OCI-LY3 (cell line): ENCODE measurements around the gene LSR.

Source experiments
- H2AFZ ChIP-seq: fragments of 200-600, 300-600 bp; shearing (Covaris generic); 2 replicates; pipeline ENCODE4 v1.6.0; 2014; ENCODE audit warnings: antibody characterized with exemption, low read depth, low read length
- H3K27ac ChIP-seq: fragments of 200-600, 300-600 bp; sonication (generic); 2 replicates; pipeline ENCODE4 v1.5.1; 2014; ENCODE audit warnings: mild to moderate bottlenecking, low read length, moderate library complexity, mixed read lengths
- H3K27me3 ChIP-seq: fragments of 200-600, 300-600 bp; sonication (generic); 2 replicates; pipeline ENCODE4 v1.6.1; 2014; ENCODE audit warnings: low read depth, low read length, mixed read lengths
- H3K36me3 ChIP-seq: fragments of 200-600, 300-600 bp; sonication (generic); replicated peaks from 2 replicates; pipeline ENCODE3; 2014; ENCODE audit warnings: low read depth, low read length, mixed read lengths
- H3K4me1 ChIP-seq: fragments of 300-600, 200-600 bp; sonication (generic); 2 replicates; pipeline ENCODE4 v1.6.1; 2014; ENCODE audit warnings: low read length, mixed read lengths
- H3K4me2 ChIP-seq: fragments of 200-600, 300-600 bp; sonication (generic); 2 replicates; pipeline ENCODE4 v1.6.1; 2014; ENCODE audit warnings: low read length, mixed read lengths
- H3K4me3 ChIP-seq: fragments of 300-600, 200-600 bp; sonication (generic); 2 replicates; pipeline ENCODE4 v1.5.1; 2014; ENCODE audit warnings: antibody characterized with exemption, mild to moderate bottlenecking, low read length, moderate library complexity
- H3K79me2 ChIP-seq: fragments of 300-600, 200-600 bp; shearing (Covaris generic); 2 replicates; pipeline ENCODE4 v1.6.1; 2014; ENCODE audit warnings: mild to moderate bottlenecking, low read length, mixed read lengths
- H3K9ac ChIP-seq: fragments of 300-600, 200-600 bp; shearing (Covaris generic); 2 replicates; pipeline ENCODE4 v1.6.0; 2014; ENCODE audit warnings: mild to moderate bottlenecking, low read length, moderate library complexity
- H3K9me3 ChIP-seq: fragments of 200-600, 300-600 bp; shearing (Covaris generic); 2 replicates; pipeline ENCODE4 v1.6.1; 2014; ENCODE audit warnings: low read length, mixed read lengths; ENCODE audit not compliant: insufficient read depth
- H4K20me1 ChIP-seq: fragments of 200-600, 300-600 bp; sonication (generic); 2 replicates; pipeline ENCODE4 v1.6.1; 2016; ENCODE audit warnings: low read length, mixed read lengths; ENCODE audit not compliant: insufficient read depth
- EZH2phosphoT487 ChIP-seq: fragments of 200-600 bp; shearing (Covaris generic); IDR thresholded peaks from 2 replicates; pipeline ENCODE4 v1.6.1; 2018; ENCODE audit warnings: antibody characterized with exemption, mixed run types, low read depth
- TF ChIP-seq, protein P1 (sequence below): fragments of 200-600, 300-600 bp; sonication (generic); IDR thresholded peaks from 2 replicates; pipeline ENCODE4 v1.5.1; 2014; ENCODE audit warnings: antibody characterized with exemption, low read length, low read depth

LSR gene

DNA sequence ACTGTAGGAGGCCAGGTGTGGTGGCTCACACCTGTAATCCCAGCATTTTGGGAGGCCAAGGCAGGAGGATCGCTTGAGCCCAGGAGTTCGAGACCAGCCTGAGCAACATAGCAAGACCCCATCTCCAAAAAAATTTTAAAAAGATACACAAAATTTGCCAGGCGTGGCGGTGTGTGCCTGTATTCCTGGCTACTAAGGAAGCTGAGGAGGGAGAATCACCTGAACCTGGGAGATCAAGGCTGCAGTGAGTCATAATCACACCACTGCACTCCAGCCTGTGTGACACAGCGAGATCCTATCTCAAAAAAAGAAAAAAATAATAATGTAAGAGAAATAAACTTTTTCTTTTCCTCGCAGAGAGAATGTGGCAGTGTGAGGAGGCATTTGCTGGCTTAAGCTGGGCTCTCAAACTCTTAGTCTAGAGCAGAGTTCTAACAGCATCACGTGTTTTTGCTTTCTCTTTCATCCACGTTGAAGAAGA, 41.4 kb upstream of the LSR start:
- Histone ChIP-seq H3K36me3 (no peaks in the 10 kb centered on the region), H3K4me3 (no peak overlapping the region), H3K27me3 (no peaks in the 10 kb centered on the region), H3K4me2 (no peak overlapping the region), H4K20me1 (no peaks in the 10 kb centered on the region), H3K27ac (no peak overlapping the region), H3K9me3 (peaks cover 9% of the 10 kb centered on the region; the same call in 1 of the 2 replicates), H3K79me2 (no peaks in the 10 kb centered on the region), H2AFZ (no peak overlapping the region), H3K9ac (no peak overlapping the region), H3K4me1 (peaks cover 50% of the 10 kb centered on the region)
- TF ChIP-seq, protein P1, sequence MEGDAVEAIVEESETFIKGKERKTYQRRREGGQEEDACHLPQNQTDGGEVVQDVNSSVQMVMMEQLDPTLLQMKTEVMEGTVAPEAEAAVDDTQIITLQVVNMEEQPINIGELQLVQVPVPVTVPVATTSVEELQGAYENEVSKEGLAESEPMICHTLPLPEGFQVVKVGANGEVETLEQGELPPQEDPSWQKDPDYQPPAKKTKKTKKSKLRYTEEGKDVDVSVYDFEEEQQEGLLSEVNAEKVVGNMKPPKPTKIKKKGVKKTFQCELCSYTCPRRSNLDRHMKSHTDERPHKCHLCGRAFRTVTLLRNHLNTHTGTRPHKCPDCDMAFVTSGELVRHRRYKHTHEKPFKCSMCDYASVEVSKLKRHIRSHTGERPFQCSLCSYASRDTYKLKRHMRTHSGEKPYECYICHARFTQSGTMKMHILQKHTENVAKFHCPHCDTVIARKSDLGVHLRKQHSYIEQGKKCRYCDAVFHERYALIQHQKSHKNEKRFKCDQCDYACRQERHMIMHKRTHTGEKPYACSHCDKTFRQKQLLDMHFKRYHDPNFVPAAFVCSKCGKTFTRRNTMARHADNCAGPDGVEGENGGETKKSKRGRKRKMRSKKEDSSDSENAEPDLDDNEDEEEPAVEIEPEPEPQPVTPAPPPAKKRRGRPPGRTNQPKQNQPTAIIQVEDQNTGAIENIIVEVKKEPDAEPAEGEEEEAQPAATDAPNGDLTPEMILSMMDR: no peak

DNA sequence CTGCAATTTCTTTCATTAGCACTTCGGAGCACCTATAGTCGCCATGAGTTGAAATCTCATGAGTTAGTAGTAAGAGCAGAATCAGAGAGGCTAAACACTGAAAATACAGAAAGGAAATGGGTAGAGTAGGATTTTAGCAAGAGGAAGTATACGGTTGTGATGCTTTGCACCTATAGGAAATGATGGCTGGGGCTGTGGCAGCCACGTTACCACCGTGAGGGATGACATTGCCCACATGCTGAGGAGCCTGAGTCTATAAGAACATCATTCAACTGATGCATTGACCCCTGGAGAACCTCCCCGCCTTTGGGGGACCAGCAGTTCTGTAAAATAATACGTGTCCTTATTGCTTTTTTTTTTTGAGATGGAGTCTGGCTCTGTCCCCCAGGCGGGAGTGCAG, 40.7 kb upstream of the LSR start:
- Histone ChIP-seq H3K36me3 (no peaks in the 10 kb centered on the region), H3K27me3 (no peaks in the 10 kb centered on the region), H3K27ac (no peak overlapping the region), H3K4me2 (no peak overlapping the region), H3K9me3 (peaks cover 9% of the 10 kb centered on the region; the same call in 1 of the 2 replicates), H3K4me1 (peaks cover 51% of the 10 kb centered on the region), H2AFZ (no peak overlapping the region), H3K4me3 (no peak overlapping the region), H4K20me1 (no peaks in the 10 kb centered on the region), H3K79me2 (no peaks in the 10 kb centered on the region), H3K9ac (no peak overlapping the region)
- TF ChIP-seq, protein P1: no peak

DNA sequence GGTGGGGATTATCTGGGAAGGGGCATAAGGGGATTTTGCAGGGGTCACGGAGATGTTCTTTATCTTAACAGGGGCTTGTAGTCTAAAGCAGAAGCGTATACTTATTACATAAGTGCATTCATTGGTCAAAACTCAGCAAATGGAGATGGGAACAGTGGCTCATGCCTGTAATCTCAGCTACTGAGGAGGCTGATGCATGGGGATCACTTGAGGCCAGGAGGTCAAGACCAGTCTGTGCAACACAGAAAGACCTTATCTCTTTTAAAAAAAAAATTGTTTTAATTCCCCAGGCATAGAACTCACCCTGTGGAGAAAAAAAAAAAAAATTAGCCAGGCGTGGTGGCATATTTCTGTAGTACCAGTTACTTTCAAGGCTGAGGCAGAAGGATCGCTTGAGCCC, 39.2 kb upstream of the LSR start:
- H3K9me3 ChIP-seq: peaks cover 9% of the 10 kb centered on the region; the same call in 1 of the 2 replicates
- H3K4me1 ChIP-seq: peaks cover 57% of the 10 kb centered on the region
- no peaks in the 10 kb centered on the region for H3K27me3 ChIP-seq
- H4K20me1 ChIP-seq: no peaks in the 10 kb centered on the region
- no peak overlapping the region for H3K4me3 ChIP-seq
- no peak overlapping the region for H3K4me2 ChIP-seq
- no peak overlapping the region for H3K27ac ChIP-seq
- H3K79me2 ChIP-seq: no peaks in the 10 kb centered on the region
- TF ChIP-seq EZH2phosphoT487: no peak
- TF ChIP-seq, protein P1: no peak
- no peak overlapping the region for H3K9ac ChIP-seq
- H2AFZ ChIP-seq: no peak overlapping the region
- H3K36me3 ChIP-seq: no peaks in the 10 kb centered on the region

DNA sequence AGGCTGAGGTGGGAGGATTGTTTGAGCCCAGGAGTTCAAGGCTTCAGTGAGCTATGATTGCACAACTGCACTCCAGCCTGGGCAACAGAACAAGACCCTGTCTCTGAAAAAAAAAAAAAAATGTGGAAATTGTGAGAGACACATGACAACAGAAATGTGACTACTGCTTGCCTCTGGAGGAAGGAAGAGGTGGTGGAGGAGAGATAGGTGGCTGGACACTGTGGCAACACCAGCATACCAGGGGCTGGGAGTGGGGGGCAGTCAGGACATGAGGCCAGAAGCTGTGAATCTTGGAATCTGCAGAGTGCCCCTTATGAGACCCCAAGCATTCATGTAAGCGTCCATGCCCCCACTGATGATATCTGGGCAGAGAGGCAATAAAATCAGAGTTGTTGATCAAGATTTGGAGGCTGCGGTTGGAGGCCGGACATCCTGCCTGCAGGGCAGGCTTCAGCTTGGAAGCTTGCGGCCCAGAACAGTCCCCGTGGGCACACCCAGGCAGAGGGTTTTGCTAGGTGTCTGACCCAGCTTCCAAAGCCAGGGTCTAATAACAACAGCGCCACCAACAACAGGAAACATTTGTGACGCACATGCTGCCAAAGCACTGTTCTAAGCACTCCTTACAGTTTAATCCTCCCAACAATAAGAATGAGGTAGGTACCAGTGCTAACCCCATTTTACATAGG, 37.1 kb upstream of the LSR start:
- Histone ChIP-seq H3K27me3 (no peaks in the 10 kb centered on the region), H3K4me1 (peaks cover 51% of the 10 kb centered on the region), H3K36me3 (no peaks in the 10 kb centered on the region), H3K79me2 (no peaks in the 10 kb centered on the region), H4K20me1 (no peaks in the 10 kb centered on the region), H2AFZ (peak overlapping the region; percentile 67; the same call in 1 of the 2 replicates), H3K4me2 (0 out of 2 replicates have a peak overlapping the region, but pooled peaks have one; percentile 1), H3K9ac (no peak overlapping the region), H3K4me3 (no peak overlapping the region), H3K27ac (no peak overlapping the region), H3K9me3 (no peaks in the 10 kb centered on the region; the same call in 1 of the 2 replicates)
- TF ChIP-seq, protein P1: peak; percentile 42
- no peak for TF ChIP-seq EZH2phosphoT487
